GM19035 (cell line): ENCODE data around the gene TADA2B.

Source experiments
- ATAC-seq: cut with Tn5 transposase; IDR thresholded peaks from one replicate; pipeline ENCODE4 v1.9.1; 2021; ENCODE audit not compliant: unreplicated experiment

Gene TADA2B, protein sequence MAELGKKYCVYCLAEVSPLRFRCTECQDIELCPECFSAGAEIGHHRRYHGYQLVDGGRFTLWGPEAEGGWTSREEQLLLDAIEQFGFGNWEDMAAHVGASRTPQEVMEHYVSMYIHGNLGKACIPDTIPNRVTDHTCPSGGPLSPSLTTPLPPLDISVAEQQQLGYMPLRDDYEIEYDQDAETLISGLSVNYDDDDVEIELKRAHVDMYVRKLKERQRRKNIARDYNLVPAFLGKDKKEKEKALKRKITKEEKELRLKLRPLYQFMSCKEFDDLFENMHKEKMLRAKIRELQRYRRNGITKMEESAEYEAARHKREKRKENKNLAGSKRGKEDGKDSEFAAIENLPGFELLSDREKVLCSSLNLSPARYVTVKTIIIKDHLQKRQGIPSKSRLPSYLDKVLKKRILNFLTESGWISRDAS

DNA sequence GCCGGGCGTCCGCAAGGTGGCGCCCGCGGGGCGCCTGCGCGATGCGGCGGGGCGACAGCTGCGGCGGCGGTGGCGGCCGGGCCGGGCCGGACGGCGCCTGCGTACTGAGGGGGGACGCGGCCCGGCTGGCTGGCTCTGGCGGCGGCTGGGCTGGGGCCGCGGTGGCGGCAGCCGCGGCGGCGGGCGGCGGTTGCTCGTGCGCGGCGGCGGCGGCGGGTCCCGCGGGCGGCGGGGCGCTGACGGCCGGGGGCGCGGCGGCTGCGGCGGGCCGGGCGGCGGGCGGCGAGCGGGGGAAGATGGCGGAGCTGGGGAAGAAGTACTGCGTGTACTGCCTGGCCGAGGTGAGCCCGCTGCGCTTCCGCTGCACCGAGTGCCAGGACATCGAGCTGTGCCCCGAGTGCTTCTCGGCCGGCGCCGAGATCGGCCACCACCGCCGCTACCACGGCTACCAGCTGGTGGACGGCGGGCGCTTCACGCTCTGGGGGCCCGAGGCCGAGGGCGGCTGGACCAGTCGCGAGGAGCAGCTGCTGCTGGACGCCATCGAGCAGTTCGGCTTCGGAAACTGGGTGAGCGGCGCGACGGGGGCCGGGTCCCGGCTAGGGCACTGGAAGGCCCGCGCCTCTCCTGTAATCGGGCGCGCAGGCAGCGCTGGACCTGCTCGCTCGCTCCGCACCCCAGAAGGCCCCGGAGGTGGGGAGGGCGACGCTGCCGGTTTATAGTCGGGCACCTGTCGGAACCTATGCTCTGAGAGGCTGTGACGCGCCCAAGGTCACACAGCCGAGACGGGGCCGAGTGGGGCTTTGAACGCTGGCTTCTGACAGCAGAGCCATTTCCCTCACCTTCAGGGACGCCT, at the start of gene TADA2B:
Gene TADA2B (plus strand): TSS at position 89 of the 853 bp plus-strand sequence. CDS start 208 bp downstream, at position 297.
- ATAC-seq, result peak; percentile 26

DNA sequence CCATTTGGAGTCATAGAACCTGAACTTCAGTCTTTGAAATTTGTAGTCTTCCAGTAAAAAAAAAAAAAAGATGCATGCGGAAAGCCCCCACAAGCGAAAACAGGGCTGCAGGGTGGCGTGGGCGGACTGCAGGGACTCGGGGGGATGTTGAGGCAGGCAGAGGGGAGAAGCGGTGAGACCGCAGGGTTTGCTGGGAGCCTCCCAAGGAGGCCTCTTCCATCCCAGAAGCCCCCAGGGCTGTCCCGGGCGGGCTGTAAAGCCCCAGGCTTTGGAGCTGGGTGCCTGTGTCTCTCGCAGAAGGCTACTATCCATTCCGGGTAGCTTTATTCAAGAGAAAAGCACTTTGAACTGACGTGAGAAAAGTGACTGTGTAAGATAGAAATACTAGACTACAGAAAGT, 46.7 kb upstream of the TADA2B start:
- ATAC-seq, result no peak

DNA sequence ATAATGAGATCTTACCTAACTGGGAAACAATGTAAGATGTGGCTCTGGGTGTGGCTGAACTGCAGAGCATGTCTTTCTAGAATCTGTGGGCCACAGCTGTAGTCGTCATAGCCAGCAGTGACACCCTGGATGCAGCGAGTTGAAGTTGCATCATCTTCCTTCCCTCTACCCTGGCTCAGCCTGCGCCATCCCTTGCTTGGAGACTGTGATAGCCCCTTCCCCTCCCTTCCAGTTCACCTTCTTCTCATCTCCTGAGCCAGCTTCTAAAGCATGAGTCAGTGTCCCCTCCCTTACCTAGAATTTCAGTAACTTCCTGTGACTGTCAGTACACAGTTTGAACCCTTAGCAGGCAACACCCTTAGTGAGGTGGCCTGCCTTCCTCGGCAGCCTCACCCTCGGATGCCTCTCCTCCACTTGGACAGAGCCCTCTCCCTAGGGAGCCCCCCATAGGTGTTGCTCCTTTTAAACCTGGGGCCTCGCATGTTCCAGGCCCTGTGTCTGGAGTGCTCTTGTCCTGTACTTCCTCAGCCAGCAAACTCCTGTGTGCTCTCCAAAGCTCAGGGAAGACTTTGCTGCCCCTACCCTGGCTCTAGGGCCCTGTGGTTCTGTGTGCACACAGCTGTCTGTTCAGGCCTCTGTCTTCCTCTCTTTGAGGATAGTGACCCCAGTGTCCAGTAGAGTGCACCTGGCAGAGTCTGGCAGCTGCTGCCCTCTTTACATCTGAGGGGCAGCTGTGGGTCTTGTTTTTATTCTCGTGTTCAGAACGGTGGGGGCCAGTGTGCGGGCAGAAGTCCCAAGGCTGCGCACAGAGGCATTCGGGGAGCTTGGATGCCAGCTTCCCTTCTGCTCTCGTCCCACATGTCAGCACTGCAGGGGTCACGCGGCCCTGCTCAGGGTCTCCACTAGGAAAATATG, 43.7 kb upstream of the TADA2B start:
- no peak for ATAC-seq

DNA sequence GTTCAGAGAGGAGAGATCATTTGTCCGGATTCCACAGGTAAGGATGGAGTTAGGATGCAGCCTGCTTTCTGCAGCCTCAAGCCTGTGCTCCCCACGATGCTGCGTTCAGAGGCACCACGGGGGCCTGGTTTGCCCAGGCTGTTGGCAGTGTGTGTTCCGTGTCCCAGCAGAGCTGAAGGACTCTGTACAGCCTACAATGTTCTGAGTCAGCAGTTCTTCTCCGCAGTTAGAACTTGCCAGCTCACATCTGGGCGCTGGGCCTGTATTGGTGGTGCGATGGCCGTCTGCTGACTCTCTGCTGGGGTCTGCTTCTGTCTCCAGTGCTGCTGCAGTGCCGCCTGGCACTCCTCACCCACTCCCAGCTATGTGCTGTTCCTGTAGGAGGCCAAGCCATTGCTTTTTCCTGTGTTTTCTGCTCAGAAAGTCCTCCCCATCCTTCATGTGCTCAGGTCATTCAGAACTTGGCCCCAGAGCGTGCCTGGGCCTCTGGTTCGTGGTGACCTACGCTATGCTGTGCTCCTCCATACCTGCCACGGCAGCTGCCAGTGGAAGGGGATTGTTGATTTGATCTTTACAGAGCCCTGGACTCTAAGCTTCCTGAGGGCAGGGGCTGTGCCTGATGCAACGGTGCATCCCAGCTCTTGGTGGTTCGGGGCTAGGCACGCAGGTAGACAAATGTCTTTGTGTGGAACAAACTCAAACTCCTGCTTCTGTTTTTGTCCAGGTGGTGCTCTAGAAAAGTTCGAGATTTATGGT, 42.6 kb upstream of the TADA2B start:
- no peak for ATAC-seq

DNA sequence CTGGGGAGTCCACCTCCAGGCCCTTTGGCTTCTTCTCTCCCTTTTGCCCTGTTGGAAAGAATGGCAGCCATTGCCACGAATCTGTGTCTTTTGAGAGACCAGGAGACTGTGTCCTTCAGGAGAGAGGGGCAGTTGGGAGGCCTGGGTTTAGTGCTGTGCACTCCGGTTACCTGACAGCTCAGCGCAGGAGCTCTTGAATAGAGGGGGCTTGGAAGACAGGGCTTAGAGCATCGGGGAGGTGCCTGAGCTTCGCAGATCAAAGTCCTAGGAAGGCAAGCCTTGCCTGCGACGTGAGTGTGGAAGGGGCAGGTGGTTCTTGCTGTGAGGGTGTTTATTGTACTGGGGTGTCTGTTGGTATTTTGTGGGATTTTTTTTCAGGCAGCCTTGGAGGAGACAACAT, 41.9 kb upstream of the TADA2B start:
- no peak for ATAC-seq

DNA sequence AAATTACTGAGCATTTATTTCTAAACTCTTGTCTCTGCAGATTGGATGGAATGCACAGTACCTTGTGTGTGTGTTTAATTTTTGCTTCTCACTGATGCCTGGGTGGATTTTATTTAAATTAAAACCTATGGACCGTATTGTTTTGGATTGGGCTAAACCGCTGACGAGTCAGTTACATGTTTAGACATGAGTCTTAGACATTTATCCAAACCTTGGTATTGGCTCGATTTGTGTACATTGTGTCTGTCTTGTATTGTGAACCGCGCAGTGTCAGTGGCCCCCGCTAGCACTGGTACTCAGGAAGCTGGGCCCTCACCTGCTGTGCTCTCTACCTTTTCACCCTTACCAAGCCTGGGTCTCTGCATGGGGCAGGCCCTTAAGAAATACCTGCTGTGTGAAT, 40.8 kb upstream of the TADA2B start:
- ATAC-seq, result no peak

DNA sequence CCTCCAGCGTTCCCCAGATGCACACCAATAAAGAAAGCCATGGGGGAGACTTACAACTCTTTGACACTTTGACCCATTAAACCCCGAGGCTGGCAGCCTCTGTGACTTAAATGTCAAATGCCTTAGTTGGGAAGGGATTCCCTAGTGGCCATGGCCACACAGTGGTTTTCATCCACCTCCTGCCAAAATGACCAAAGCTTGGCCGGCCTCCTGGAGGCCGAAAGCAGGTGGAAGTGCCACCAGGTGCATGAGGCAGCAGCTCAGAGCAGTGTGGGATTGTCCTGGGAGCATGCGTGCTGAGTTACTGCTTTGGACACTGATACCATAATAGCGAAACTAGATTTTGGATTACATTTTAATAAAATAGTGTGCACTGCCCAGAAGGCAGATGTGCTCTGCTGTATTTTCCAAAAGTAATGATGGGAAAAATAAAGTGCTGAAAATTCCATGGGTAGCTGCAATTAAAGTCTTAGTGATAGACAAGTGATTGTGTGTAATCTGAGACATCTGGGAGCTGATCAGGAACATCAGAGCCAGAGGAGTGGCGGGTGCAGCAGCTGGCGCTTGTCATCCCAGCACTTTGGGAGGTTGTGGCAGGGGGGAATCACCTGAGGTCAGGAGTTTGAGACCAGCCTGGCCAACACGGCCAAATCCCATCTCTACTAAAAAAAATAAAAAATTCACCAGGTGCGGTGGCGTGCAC, 39.8 kb upstream of the TADA2B start:
- ATAC-seq, result no peak

DNA sequence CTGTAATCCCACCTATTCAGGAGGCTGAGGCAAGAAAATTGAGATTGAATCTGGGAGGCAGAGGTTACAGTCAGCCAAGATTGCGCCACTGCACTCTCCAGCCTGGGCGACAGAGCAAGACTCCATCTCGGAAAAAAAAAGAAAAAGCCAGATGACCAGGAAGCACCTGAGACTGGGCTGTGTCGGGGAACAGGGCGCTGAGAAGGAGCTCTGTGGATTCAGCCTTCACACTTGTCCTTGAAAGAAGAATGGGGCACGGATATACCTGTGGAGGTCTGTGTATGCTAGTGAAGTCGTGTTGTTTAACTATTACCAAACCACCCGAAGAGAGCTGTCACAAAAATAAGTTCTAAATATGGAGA, 39.3 kb upstream of the TADA2B start:
- no peak for ATAC-seq

DNA sequence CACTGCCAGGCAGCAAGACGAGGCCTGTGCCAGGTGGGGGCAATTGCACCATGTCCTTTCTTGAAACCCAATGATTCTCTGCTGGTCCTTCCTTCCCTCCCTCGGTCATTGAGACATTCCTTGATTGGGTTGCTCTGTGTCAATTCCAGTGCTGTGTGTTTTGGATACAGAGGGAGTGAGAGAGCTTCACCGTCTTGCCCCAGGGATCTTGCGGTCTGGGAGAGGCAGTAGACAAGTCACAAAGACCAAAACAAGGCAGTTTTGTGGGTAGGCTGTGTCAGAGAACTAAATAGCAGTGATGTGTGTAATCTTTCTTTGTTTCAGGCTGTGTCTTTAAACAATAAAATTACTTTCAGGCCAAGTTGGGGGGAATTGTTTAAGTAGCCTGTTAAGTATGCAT, 38.8 kb upstream of the TADA2B start:
- no peak for ATAC-seq

DNA sequence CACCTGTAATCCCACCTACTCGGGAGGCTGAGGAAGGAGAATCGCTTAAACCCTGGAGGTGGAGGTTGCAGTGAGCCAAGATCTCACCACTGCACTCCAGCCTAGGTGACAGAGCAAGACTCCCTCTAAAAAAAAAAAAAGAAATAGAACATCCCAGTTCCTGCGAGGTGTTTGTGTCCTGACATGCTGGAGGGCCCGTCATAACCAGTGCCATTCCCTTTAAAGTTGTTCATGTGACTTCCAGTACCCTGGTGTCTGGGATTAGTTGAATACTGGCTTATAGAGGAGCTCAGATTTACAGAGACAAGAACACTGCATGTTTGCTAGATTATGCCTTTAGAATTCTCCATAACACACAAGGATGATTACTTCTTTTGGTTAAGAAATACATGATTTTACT, 37.6 kb upstream of the TADA2B start:
- no peak for ATAC-seq

DNA sequence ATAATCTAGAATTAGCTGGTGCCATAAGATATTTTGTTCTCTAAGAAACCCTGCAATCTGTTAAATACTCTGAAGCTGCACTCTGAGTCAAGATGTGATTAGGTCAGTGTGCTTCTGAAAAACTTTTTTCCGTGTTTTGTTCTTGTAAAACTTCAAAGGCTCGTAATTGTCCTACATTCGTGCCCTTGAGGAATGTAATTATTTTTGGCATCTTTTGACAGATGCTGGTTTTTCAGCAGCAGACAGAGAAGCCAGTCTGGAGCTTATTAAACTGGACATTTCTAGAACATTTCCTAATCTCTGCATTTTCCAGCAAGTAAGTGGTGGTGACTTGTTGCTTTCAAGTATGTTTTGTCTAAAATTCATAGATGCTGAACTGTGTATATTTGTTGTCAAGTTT, 36.8 kb upstream of the TADA2B start:
- ATAC-seq, result no peak

DNA sequence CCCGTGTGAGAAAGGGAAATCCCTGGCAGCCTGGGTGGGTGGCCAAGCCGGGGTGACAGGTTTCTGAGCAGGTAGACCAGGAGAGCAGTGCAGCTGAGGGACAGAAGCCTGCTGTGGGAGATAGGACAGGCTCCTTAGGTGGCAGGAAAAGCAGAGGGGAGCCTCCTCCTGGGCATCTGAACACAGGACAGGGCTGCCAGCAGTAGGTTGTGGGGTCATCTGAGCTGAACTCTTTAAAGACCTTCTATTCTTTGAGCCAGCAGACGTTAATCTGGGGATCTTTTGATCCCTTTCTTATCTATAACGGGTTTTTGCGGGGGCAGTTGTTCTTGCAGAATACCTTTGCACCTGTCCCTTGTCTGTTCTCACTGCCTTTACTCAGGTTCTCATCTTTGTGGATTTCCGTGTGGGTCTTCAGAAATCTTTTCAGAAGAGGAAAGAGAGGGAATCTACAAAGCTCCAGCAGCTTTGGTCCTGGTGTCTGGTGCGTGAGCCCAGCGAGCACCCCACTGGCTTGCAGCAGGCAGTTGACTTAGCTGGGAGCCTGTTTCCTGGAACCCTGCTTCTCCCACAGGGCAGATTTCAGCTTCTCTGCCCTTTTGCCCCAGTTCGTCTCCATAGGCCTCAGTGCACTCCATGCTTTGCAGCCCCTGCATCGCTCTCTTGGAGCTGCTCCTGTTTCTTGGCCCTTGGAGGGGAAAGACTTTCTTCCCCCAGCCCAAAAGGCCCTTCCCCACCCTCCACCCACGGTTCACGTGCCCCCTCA, 35.8 kb upstream of the TADA2B start:
- no peak for ATAC-seq

DNA sequence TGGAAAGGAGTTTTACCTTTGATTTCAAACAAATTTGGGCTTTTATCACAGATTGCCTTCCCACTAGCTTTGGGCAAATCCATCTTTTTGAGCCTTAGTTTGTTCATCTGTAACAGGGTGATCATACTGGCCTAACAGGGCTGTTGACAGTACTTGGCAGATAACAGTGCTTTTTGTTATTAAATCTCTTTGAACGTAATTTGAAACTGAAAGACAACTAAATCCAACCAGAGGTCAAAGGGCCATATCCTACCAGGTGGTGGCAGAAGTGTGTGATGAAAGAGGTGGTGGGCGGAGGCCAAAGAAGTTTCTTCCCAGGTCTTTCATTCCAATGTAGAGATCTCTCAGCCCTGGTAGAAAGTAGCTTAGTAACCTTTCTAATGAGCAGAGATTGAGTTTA, 35.2 kb upstream of the TADA2B start:
- no peak for ATAC-seq

DNA sequence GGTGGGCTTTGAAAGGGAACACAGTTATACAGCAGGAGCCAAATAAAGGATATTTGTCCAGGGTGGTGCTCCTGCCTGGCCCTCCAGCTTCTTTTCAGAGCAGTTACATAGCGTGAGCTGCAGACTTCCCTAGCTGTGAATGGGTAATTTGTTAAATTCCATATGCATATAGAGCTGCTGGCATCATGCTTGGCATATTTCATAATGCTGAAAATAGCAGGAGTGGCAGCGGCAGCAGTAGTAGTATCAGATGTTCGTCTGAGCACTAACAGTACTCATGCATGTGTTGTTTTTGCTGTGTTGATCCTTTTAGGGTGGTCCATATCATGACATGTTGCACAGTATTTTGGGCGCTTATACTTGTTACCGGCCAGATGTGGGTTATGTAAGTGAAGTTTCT, 33.6 kb upstream of the TADA2B start:
- ATAC-seq, result no peak

DNA sequence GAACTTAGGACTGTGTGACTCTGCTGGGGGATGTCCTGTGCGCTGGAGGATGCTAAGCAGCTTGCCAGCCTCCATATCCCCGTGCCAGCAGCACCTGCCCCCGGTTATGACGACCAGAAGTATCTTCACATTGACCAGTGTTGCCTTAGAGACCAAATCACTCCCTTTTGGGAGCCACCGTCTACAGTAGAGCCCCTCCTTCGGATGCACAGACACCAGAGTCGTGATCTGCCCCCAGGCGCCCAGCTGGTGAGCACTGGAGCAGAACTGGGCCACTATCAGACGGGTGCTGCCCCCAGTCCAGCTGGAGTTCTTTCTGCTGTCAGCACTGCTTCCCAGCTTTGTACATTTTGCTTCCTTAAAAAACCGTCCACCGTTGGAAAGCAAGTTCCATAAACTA, 30.0 kb upstream of the TADA2B start:
- ATAC-seq, result no peak

DNA sequence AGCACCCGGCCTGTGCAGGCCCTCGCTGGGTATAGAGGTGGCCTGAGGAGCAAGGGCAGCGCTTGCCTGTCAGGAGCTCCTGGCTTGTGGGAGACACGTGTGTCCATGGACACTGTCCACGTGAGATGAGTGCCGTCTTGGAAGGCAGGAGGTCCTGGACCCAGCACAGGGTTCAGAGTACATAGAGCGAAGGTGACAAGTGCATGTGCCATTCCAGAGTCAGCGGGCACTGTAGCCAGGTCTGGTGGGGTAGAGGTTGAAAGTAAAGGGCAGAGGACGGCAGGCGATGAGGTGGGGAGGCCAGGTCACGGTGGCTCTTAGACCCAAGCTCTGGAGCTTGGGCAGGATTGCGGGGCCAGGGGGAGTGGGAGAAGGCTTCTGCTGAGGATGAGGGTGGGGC, 28.4 kb upstream of the TADA2B start:
- ATAC-seq, result no peak

DNA sequence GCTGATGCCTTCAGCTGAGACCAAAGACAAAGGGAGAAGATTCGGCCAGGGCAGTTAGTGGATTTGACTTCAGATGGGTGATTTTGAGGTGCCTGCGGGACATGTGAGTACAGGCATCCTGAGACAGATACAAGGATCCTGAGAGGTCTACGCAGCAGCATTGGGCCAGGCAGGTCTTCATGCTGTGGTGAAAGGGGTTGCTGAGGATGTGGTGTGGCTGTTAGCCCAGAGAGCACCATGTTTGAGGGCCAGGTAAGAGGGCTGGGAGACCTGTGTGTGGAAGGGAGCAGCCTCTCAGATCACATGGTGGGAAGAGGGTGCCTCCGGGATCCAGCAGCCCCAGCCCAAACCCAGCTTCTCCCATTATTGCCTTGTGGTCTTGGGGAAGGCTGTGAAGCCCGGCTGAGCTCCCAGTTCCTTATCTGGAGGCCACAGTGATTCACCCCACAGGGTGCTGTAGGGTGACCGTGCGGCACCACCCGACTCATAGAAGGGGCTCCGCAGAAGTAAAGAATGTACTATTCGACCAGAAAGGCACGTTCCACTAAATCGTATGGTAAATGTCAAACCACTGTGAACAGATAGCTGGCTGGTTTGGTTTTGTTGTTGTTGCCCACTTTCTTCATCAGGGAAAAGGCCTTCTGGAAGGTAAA, 27.7 kb upstream of the TADA2B start:
- no peak for ATAC-seq

DNA sequence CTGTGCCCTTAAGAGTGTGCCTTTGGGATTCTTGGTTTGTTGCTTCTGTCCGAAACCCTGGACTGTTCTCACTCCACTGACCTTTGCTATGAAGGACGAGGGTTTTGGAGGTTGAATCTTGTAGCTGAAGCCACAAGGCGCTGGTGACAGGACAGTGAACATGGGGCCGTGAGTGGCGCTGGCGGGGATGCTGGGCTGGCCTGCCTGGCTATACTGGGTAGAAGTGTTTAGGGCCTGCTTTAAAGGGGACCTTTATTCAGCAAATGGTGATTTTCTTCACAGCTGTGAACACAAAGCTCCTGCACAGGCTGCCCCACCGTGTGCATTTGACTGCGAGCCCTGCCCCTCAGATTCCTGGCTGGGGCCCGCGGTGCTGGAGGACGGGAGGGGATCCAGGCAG, 27.1 kb upstream of the TADA2B start:
- ATAC-seq, result no peak

DNA sequence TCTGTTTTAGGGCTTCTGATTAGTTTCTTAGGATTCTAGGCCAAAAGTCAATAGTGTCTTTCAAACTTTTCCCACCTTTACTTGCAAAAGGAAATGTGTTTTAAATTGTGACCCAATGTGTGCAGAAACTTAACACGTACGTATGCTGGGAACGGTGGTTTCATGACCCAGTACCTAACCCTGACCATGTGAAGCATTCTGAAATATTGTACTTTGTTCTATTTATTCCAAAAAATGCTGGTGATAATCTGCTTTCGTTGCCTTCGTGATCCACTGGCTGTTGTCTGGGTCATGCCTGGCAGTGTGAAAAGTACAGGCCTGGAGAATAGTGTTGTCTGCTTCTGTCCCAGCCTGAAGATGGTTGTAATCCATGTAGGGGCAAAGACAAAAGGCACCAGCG, 26.7 kb upstream of the TADA2B start:
- no peak for ATAC-seq
